HL-60/S4 treated with retinoic acid at 250 ng/mL for 4 days and 3 days (cell line): ENCODE results near the gene ZFP3.
"Not testable (repeated sequence)": the region's sequence is repeated elsewhere in the genome, so short reads cannot be mapped to it uniquely, and the experiment has no call there.

Experiments
- in situ Hi-C: fragments of 300-500 bp; cut with MboI; formaldehyde crosslinking; loops from 2 replicates; pipeline ENCODE4 v1.7.0; 2022; ENCODE audit warnings: low sequenced_read_pairs

Gene ZFP3

GRCh38 chr17:5078106-5079028 is at the start of gene ZFP3:
Gene ZFP3, plus strand, starts transcription at chr17:5078467. Its CDS starts 13,038 bp downstream, at chr17:5091505.
- in situ Hi-C loops = no loop called here

- in situ Hi-C loops = not testable (repeated sequence)
Measured at GRCh38 chr17:5030168-5030567, 48.1 kb upstream of the ZFP3 start.

DNA sequence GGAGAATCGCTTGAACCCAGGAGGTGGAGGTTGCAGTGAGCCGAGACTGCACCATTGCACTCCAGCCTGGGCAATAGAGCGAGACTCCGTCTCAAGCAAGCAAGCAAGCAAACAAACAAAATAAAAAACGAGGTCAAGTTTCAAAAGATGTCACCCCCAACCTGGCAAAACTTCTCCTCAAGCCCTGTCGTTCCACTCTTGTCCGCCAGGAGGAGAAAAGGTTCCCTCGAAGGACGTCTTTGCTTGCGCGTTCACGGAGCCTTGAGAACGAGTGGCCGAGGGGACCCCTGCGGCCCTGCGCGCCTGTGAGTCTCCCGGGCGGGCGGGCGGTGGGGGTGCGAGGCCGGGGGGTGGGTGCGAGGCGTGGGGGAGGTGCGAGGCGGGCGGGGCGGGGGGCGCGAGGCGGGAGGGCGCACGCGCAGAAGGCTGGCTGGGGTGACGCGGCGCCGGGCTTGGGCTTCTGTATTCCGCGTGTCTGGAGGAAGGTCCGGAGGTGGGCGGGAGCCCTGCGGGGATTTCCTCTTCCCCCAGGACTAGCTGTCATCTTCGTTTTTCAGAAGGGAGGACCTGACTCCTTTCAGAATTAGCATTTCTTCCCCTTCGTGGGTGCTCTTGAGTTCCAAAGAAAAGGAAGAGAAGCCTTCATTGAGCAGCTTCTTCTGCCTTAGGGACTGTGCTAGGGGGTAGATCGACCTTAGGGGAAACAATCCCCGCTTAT is 46.7 kb upstream of the ZFP3 start:
- in situ Hi-C loops = no loop called here

GRCh38 chr17:5032865-5033264 is 45.4 kb upstream of the ZFP3 start:
- in situ Hi-C loops = no loop called here

- in situ Hi-C loops = no loop called here
Measured at GRCh38 chr17:5033352-5034015, 44.8 kb upstream of the ZFP3 start.

DNA sequence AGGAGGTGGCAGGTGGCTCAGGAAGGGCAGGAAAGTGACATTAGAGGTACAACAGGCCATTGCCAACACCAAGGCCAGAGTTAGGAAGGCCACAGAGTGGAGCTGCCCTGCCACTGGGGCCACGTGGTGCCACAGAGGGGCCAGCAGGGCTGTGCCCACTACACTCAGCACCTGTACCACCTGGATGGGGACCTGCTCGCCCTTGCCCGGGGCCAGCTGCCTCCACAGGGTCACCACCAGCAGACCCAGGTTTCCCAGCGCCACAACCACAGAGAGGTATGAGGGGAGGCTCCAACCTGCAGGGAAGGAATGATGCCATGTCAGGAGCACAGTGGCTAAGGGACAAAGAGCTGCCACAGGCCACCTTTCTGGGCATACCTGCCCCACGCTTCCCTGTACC is 44.2 kb upstream of the ZFP3 start:
- in situ Hi-C loops = no loop called here

- in situ Hi-C loops = no loop called here
Measured at GRCh38 chr17:5034651-5035050, 43.6 kb upstream of the ZFP3 start.

DNA sequence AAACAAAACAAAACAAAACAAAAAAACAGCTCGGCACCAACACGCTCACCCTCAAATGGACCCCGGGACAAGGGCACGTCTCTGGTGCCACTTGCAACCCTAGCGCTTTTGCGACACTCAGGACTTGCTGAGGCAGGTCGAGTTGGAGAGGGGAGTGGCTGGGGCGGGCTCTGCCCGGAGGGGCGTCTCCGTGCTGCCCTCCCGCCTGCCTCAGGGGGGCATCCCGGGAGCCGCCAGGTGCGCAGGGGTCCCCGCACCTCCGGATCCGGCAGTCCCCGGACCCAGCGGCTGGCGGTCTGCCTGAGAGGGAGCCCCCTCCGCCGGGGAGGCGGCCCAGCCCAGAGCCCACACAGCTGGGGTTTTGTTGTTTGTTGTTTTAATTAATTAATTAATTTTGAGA is 43.0 kb upstream of the ZFP3 start, which contains the start of gene SLC52A1:
Gene SLC52A1, minus strand, starts transcription at position 112 of the 400 bp plus-strand sequence. CDS start 820 bp downstream, outside the sequence.
- in situ Hi-C loops = no loop called here

GRCh38 chr17:5042157-5043022 is 35.9 kb upstream of the ZFP3 start:
- in situ Hi-C loops = no loop called here

DNA sequence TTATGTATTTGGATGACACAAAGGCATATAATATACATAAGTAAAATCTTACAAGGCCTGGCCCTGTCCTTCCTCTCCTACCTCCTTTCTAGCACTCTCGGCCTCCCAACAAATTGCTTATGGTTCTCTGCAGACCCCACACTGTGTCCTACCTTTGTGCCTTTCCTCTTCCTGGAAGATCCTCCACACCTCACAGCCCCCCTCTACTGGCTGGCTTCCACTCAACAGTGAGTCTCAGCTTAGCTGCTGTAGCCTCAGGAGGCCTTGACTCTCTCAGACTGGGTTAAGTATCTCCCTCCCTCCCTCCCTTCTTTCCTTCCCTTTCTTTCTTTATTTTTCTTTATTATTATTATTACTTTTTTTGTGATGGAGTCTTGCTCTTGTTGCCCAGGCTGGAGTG is 34.7 kb upstream of the ZFP3 start:
- in situ Hi-C loops = no loop called here

DNA sequence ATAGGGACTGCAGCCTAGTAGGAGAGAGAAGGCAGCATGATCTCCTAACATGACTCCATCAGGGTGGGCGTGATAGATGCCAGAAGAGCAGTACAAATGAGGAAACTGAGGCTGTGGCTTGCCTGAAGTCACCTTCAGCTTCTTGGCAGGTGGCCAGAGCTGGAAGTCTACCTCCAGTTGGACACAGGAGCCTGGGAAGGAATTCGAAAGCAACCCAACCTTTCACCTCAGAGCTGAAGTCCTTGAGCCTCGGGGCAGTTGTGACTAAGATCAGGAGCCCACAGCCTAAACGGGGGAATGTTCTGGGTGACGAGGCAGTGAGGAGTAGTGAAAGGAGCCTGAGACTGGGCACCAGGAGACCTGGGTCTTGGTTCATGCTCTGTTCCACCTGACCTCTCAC is 33.6 kb upstream of the ZFP3 start:
- in situ Hi-C loops = no loop called here

DNA sequence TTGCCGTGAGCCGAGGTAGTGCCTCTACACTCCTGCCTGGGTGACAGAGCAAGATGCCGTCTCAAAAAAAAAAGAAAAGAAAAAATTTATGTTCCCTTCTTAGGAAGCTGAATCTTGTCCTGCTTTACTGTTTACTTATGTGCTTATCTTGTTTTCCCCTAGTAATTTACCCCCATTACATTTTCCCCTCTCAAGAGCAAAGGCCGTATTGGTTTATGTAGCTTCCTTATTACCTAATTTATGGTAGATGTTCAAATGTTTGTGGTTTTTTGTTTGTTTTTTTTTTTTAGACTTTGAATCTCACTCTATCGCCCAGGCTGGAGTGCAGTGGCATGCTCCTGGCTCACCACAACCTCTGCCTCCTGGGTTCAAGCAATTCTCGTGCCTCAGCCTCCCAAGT is 32.8 kb upstream of the ZFP3 start:
- in situ Hi-C loops = no loop called here

GRCh38 chr17:5047446-5047845 is 30.8 kb upstream of the ZFP3 start:
- in situ Hi-C loops = no loop called here

DNA sequence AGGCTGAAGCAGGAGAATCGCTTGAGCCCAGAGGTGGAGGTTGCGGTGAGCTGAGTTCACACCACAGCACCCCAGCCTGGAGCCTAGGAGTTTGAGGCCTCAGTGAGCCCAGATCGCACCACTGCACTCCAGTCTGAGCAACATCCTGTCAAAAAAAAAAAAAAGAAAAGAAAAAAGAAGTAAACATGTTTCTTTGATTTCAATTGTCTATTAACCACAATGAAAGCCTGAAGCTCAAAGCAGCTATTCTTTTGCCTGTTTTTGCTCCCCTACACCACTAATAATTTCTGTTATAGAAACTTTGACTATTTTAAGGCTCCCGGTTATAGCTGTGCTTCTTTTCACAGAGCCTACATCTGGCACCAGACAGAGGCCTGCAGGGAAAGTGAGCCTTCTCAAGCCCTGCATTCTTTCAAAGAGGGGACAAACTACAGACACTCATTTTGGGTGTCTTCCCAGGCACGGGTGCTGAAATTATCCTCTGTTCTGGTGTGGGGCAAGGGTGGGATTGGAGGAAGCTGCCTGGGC is 28.9 kb upstream of the ZFP3 start:
- in situ Hi-C loops = no loop called here

GRCh38 chr17:5050278-5050677 is 28.0 kb upstream of the ZFP3 start:
- in situ Hi-C loops = no loop called here

DNA sequence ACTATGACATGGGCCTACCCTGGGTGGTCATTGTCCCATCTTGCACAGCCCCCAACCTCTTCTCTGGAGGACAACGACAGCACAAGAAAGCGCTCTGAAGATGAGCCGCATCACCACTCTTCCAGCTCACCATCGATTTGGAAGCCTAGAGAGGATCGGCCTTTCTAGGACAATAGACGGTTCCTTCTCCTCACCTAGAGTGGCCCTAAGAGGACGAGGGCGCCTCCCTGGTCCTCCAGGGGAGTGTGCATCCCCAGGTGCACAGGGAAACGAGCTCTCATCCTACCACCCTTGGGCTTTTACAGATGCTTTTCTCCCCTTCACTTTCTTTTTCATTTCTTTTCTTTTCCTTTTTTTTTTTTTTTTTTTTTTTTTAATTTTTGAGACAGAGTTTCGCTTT is 22.7 kb upstream of the ZFP3 start:
- in situ Hi-C loops = no loop called here

DNA sequence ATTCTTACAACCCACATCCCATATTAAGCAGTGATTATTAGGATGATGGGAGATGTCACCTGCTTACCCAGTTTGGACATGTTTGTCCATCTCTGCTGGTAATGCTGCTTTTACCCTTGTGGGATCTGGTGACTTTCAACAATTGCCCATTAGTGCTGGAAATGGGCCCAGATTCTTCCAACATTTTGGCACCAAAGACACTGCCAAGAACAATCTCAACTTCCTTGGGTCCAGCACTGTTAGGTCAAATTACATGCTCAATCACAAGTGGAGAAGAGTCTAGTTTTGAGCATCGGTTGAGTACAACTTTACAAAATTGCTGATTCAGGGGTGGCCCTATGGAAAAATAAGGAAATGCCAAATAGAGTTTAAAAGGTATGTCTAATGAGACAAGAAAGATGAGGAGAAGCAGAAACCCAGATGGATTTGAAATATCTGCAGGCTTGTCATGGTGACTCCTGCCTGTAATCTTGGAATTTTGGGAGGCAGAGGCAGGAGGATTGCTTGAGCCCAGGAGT is 13.0 kb upstream of the ZFP3 start:
- in situ Hi-C loops = no loop called here

- in situ Hi-C loops = no loop called here
Measured at GRCh38 chr17:5068236-5068635, 10.0 kb upstream of the ZFP3 start.

- in situ Hi-C loops = no loop called here
Measured at GRCh38 chr17:5069724-5070123, 8.5 kb upstream of the ZFP3 start.

GRCh38 chr17:5075472-5075871 is 2.8 kb upstream of the ZFP3 start:
- in situ Hi-C loops = not testable (repeated sequence)
